ENCODE measurements around the gene GSAP.
A peak's percentile ranks its signal among the peaks of the same experiment; 100 is the strongest.

GSAP gene

GRCh38 chr7:77422500-77422899 is 6.4 kb upstream of the GSAP start:
- in situ Hi-C loops (cut with MboI; ENCODE audit: low pct_unique_long_range_greater_than_20kb, low sequenced_read_pairs, unreplicated experiment), result no loop called here
- no peak for DNase-seq (ENCODE audit: low spot score)
- no peak for TF ChIP-seq CTCF (IDR thresholded peaks at IDR 0.05; ENCODE audit: extremely low read depth, insufficient read depth, missing control alignments)

- DNase-seq (ENCODE audit: low spot score), result no peak
- TF ChIP-seq CTCF (IDR thresholded peaks at IDR 0.05; ENCODE audit: extremely low read depth, insufficient read depth, missing control alignments), result no peak
- in situ Hi-C loops (cut with MboI; ENCODE audit: low pct_unique_long_range_greater_than_20kb, low sequenced_read_pairs, unreplicated experiment), result no loop called here
Measured at GRCh38 chr7:77420986-77421672, 5.0 kb upstream of the GSAP start.

GRCh38 chr7:77420438-77420837 is 4.3 kb upstream of the GSAP start:
- DNase-seq (ENCODE audit: low spot score), result no peak
- in situ Hi-C loops (cut with MboI; ENCODE audit: low pct_unique_long_range_greater_than_20kb, low sequenced_read_pairs, unreplicated experiment), result no loop called here
- no peak for TF ChIP-seq CTCF (IDR thresholded peaks at IDR 0.05; ENCODE audit: extremely low read depth, insufficient read depth, missing control alignments)

GRCh38 chr7:77419102-77419501 is 3.0 kb upstream of the GSAP start:
- no peak for TF ChIP-seq CTCF (IDR thresholded peaks at IDR 0.05; ENCODE audit: extremely low read depth, insufficient read depth, missing control alignments)
- in situ Hi-C loops (cut with MboI; ENCODE audit: low pct_unique_long_range_greater_than_20kb, low sequenced_read_pairs, unreplicated experiment), result no loop called here
- no peak for DNase-seq (ENCODE audit: low spot score)

GRCh38 chr7:77417801-77418200 is 1.7 kb upstream of the GSAP start:
- no peak for TF ChIP-seq CTCF (IDR thresholded peaks at IDR 0.05; ENCODE audit: extremely low read depth, insufficient read depth, missing control alignments)
- in situ Hi-C loops (cut with MboI; ENCODE audit: low pct_unique_long_range_greater_than_20kb, low sequenced_read_pairs, unreplicated experiment), result no loop called here
- no peak for DNase-seq (ENCODE audit: low spot score)

GRCh38 chr7:77416621-77417371 is 647 bp upstream of the GSAP start:
- peak; percentile 32 for DNase-seq (ENCODE audit: low spot score)
- in situ Hi-C loops (cut with MboI; ENCODE audit: low pct_unique_long_range_greater_than_20kb, low sequenced_read_pairs, unreplicated experiment), result no loop called here
- peak; percentile 20 for TF ChIP-seq CTCF (IDR thresholded peaks at IDR 0.05; ENCODE audit: extremely low read depth, insufficient read depth, missing control alignments)

All from GM13977 (cell line).